Psoas muscle (tissue), 8 donors: Measurements from ENCODE around the gene MFNG. TPM values are rescaled to one million over a fixed set of nuclear protein-coding genes. Genes with fewer than 3 reads are reported as not detected.

Experiments used
- ATAC-seq, 4 donors: fragments of 200-7000 bp; cut with Tn5 transposase; one replicate each; pipeline ENCODE4 v1.9.1; 2020; ENCODE audit warnings: moderate library complexity in 3 of 4, mild to moderate bottlenecking in 2 of 4
- DNase-seq, 2 donors: peaks; one replicate each; pipeline ENCODE4 v3.0.0-alpha.2; 2020
- H3K27ac ChIP-seq: fragments of 200-600 bp; one replicate; pipeline ENCODE4 v1.8.0; 2022
- H3K27me3 ChIP-seq, 3 donors: fragments of 200-600 bp in 1 of 3; one replicate each; pipeline versions ENCODE4 v1.6.1 to v1.8.0; 2013 to 2022; ENCODE audit warnings: low read length in 2 of 3, mild to moderate bottlenecking in 2 of 3, moderate library complexity in 1 of 3; ENCODE audit not compliant: insufficient read depth in 3 of 3
- H3K36me3 ChIP-seq, 2 donors: fragments of 200-600 bp in 1 of 2; one replicate each; pipeline versions ENCODE4 v1.6.1 to v1.8.0; 2013 to 2022; ENCODE audit warnings: low read depth in 1 of 2, mild to moderate bottlenecking in 1 of 2, moderate library complexity in 1 of 2; ENCODE audit not compliant: insufficient read depth in 1 of 2
- H3K4me1 ChIP-seq: fragments of 200-600 bp; one replicate; pipeline ENCODE4 v1.8.0; 2022
- H3K4me3 ChIP-seq: fragments of 200-600 bp; one replicate; pipeline ENCODE4 v1.8.0; 2022; ENCODE audit warnings: mild to moderate bottlenecking
- H3K9me3 ChIP-seq: fragments of 200-600 bp; one replicate; pipeline ENCODE4 v1.8.0; 2022
- CTCF ChIP-seq: fragments of 200-600 bp; IDR thresholded peaks from one replicate; pipeline ENCODE4 v1.8.0; 2022; ENCODE audit warnings: antibody characterized with exemption
- WGBS, 3 donors: extraction: QIAGEN DNeasy Blood & Tissue Kit; methylation state at CpG; one replicate each; pipeline versions ENCODE4 v1.1.6 to v1.1.7; 2013; 5-methylcytosine and 5-hydroxymethylcytosine counted together
- intact Hi-C, 2 donors: fragments of 100-400 bp; cut with DNase I; formaldehyde crosslinking; loops; one replicate each; pipeline versions ENCODE4 v1.11.0 to v1.14.2; 2022
- polyA plus RNA-seq, 3 donors: library from polyadenylated mRNA; stranded (reverse); fragments of 200-250 nt; gene quantifications; one replicate each; pipeline ENCODE4 v1.2.3, GENCODE V29; 2013
- total RNA-seq, 4 donors: library from RNA; stranded (reverse); fragmentation: NEBNext Ultra II Directional in 2 of 4; extraction: Animal tissue kit (Norgen Biotek cat#: 25700) in 2 of 4; gene quantifications; one replicate each; pipeline versions ENCODE4 v1.2.1 to v1.2.4, GENCODE V29; 2021 to 2023
- donor health status: healthy with polysubstance abuse.
- donor health status: DM: no; HTN: no; CAD: no; lungs with moderate emphysema.
- donor health status: Bipolar disorder and iron deficiency.
- donor health status: healthy.
- donor health status: DM: yes; HTN: yes; CAD: no.
- donor health status: DM: no; HTN: no; CAD: no.
- donor health status: DM: no; HTN: no; CAD: no.
- donor health status: DM: yes; HTN: yes; CAD: no.

Gene MFNG
- total and polyA plus RNA-seq, 7 donors, result 4.3 to 9.6 (median 8.0) TPM

GRCh38 chr22:37428649-37429586, 57.3 kb downstream of the MFNG start:
- peaks cover 0 to 93% (median 38%) of the 10 kb centered on the region in 3 donors for H3K27me3 ChIP-seq
- intact Hi-C loops, result loop anchor here in 1 of 2 donors (10.0 kb wide), 1 partner anchor 114 kb away; no protein-coding TSS in a partner anchor
- H3K9me3 ChIP-seq, result no peaks in the 10 kb centered on the region
- TF ChIP-seq CTCF, result peak; percentile 45
- ATAC-seq (no peak), DNase-seq (no peak)
- H3K4me3 ChIP-seq, result no peak overlapping the region
- 26 to 30% (median 27%) methylated on average over 15 of the region's 15 CpGs for WGBS, 3 donors
- H3K27ac ChIP-seq, result no peak overlapping the region
- no peaks in the 10 kb centered on the region for H3K4me1 ChIP-seq
- no peaks in the 10 kb centered on the region for H3K36me3 ChIP-seq

- Histone ChIP-seq H3K9me3 (no peaks in the 10 kb centered on the region), H3K36me3 (no peaks in the 10 kb centered on the region), H3K27ac (no peak overlapping the region), H3K4me1 (no peaks in the 10 kb centered on the region), H3K4me3 (peak overlapping the region; percentile 51), H3K27me3 (peaks cover 0 to 93% (median 37%) of the 10 kb centered on the region in 3 donors)
- DNase-seq (no peak), ATAC-seq (no peak)
- TF ChIP-seq CTCF, result no peak
- intact Hi-C loops, result loop anchor here in 1 of 2 donors (10.0 kb wide), 1 partner anchor 113 kb away; no protein-coding TSS in a partner anchor
- 19 to 22% (median 20%) methylated on average over 45 to 59 of the region's 59 CpGs for WGBS, 3 donors
These were observed 58.2 kb downstream of the MFNG start for GRCh38 chr22:37427711-37428635.

- H3K27me3 ChIP-seq, result peaks cover 0 to 93% (median 35%) of the 10 kb centered on the region in 3 donors
- no peak for ATAC-seq
- no peaks in the 10 kb centered on the region for H3K9me3 ChIP-seq
- no peak for TF ChIP-seq CTCF
- intact Hi-C loops, result loop anchor here in 1 of 2 donors (10.0 kb wide), 1 partner anchor 112 kb away; no protein-coding TSS in a partner anchor
- 0 to 2% (median 1%) methylated on average over 29 to 72 of the region's 72 CpGs for WGBS, 3 donors
- H3K4me1 ChIP-seq, result no peaks in the 10 kb centered on the region
- peak within 1 kb of the TSS; percentile 51 for H3K4me3 ChIP-seq
- no peak for DNase-seq
- H3K27ac ChIP-seq, result no peak within 1 kb of the TSS
- H3K36me3 ChIP-seq, result no peaks in the 10 kb centered on the region
These were observed 59.0 kb downstream of the MFNG start, which contains the start of gene ELFN2 for GRCh38 chr22:37427135-37427710. Gene ELFN2, minus strand, starts transcription at chr22:37427479. Its CDS starts 51,945 bp downstream, at chr22:37375534.

GRCh38 chr22:37426706-37427134, 59.5 kb downstream of the MFNG start:
- no peaks in the 10 kb centered on the region for H3K36me3 ChIP-seq
- H3K9me3 ChIP-seq, result no peaks in the 10 kb centered on the region
- H3K27ac ChIP-seq, result no peak overlapping the region
- H3K4me3 ChIP-seq, result no peak overlapping the region
- ATAC-seq (no peak), DNase-seq (no peak)
- peaks cover 0 to 93% (median 31%) of the 10 kb centered on the region in 3 donors for H3K27me3 ChIP-seq
- 1 to 5% (median 2%) methylated on average over 10 to 24 of the region's 24 CpGs for WGBS, 3 donors
- H3K4me1 ChIP-seq, result no peaks in the 10 kb centered on the region
- TF ChIP-seq CTCF, result no peak
- intact Hi-C loops, result loop anchor here in 1 of 2 donors (10.0 kb wide), 1 partner anchor 112 kb away; no protein-coding TSS in a partner anchor
